H1 (cell line): ENCODE data around the gene TLE2. TPM values are rescaled to one million over a fixed set of nuclear protein-coding genes. Genes with fewer than 3 reads are reported as not detected.

ENCODE experiments used
- CTCF ChIA-PET: fragments of 300-600 bp; sonication (Branson Sonifier 250); formaldehyde crosslinking; loops from one replicate; lab custom pipeline; 2021; ENCODE audit not compliant: partially characterized antibody; lab: Charles Lee
- POLR2A ChIA-PET: fragments of 300-600 bp; sonication (Branson Sonifier 250); formaldehyde crosslinking; loops from one replicate; lab custom pipeline; 2021; ENCODE audit warnings: inconsistent platforms; ENCODE audit not compliant: partially characterized antibody; lab: Charles Lee
- DNase-seq, 2 experiments: peaks; one replicate each; pipeline versions ENCODE4 v3.0.0 to v3.0.0-alpha.2; 2010 to 2022; ENCODE audit warnings: low spot score in 2 of 2, low read depth in 1 of 2, mixed read lengths in 1 of 2
- FAIRE-seq: peaks from 2 replicates; lab custom pipeline; 2011; peaks lifted over from hg19 to GRCh38; lab: Jason Lieb, UNC
- H2AFZ ChIP-seq: 2 replicates; pipeline ENCODE4 v1.8.1; 2012; ENCODE audit warnings: low read length, inconsistent platforms
- H2AK5ac ChIP-seq: 2 replicates; pipeline ENCODE4 v1.6.1; 2013; ENCODE audit warnings: low read depth, low read length
- H2BK120ac ChIP-seq: replicated peaks from 2 replicates; pipeline ENCODE3; 2013; ENCODE audit warnings: low read depth, low read length, inconsistent platforms
- H2BK12ac ChIP-seq: 2 replicates; pipeline ENCODE4 v1.6.1; 2013; ENCODE audit warnings: low read depth, low read length
- H2BK15ac ChIP-seq: 2 replicates; pipeline ENCODE4 v1.6.1; 2013; ENCODE audit warnings: low read length
- H2BK20ac ChIP-seq: 2 replicates; pipeline ENCODE4 v1.6.1; 2013; ENCODE audit warnings: low read length
- H2BK5ac ChIP-seq: 2 replicates; pipeline ENCODE4 v1.6.1; 2013; ENCODE audit warnings: low read depth, low read length
- H3K14ac ChIP-seq: 2 replicates; pipeline ENCODE4 v1.6.1; 2013; ENCODE audit warnings: inconsistent platforms; ENCODE audit not compliant: insufficient read length
- H3K18ac ChIP-seq: 2 replicates; pipeline ENCODE4 v1.6.1; 2013; ENCODE audit warnings: low read length; ENCODE audit errors: extremely low read depth
- H3K23ac ChIP-seq: 2 replicates; pipeline ENCODE4 v1.6.1; 2013; ENCODE audit warnings: inconsistent platforms; ENCODE audit not compliant: insufficient read length
- H3K23me2 ChIP-seq: 2 replicates; pipeline ENCODE4 v1.6.1; 2013; ENCODE audit warnings: low read depth, low read length
- H3K27ac ChIP-seq: 2 replicates; pipeline ENCODE4 v1.6.1; 2011; ENCODE audit warnings: low read depth, low read length, inconsistent platforms
- H3K27me3 ChIP-seq, 4 experiments: replicated peaks in 1 of 4; 1 replicate in 1 of 4; 2 replicates in 3 of 4; pipeline versions ENCODE4 v1.6.1 to v1.8.1; 2011 to 2013; ENCODE audit warnings: low read length in 3 of 4, mild to moderate bottlenecking in 3 of 4, inconsistent platforms in 2 of 4, mixed read lengths in 2 of 4, moderate library complexity in 1 of 4; ENCODE audit not compliant: control insufficient read depth in 3 of 4, insufficient read depth in 3 of 4; ENCODE audit errors: extremely low read depth in 1 of 4
- H3K36me3 ChIP-seq, 4 experiments: 2 replicates each; pipeline versions ENCODE4 v1.6.1 to v1.8.1; 2011 to 2013; ENCODE audit warnings: mild to moderate bottlenecking in 4 of 4, low read length in 3 of 4, moderate library complexity in 2 of 4, control low read depth in 1 of 4, inconsistent platforms in 1 of 4; ENCODE audit not compliant: insufficient read depth in 4 of 4, control insufficient read depth in 2 of 4
- H3K4ac ChIP-seq: replicated peaks from 2 replicates; pipeline ENCODE3; 2013; ENCODE audit warnings: low read length, low read depth, mixed read lengths, inconsistent platforms; ENCODE audit not compliant: insufficient read length
- H3K4me1 ChIP-seq, 4 experiments: replicated peaks in 1 of 4; 1 replicate in 1 of 4; 2 replicates in 3 of 4; pipeline versions ENCODE4 v1.6.1 to v1.8.1; 2011 to 2013; ENCODE audit warnings: low read length in 3 of 4, inconsistent platforms in 2 of 4, mixed read lengths in 1 of 4; ENCODE audit not compliant: insufficient read depth in 4 of 4, control insufficient read depth in 3 of 4
- H3K4me2 ChIP-seq, 2 experiments: 2 replicates each; pipeline versions ENCODE4 v1.6.1 to v1.8.1; 2011 to 2013; ENCODE audit warnings: low read depth in 2 of 2, low read length in 2 of 2, control low read depth in 1 of 2, inconsistent platforms in 1 of 2, mild to moderate bottlenecking in 1 of 2; ENCODE audit not compliant: insufficient read depth in 1 of 2
- H3K4me3 ChIP-seq, 4 experiments: fragments of 200-600, 300-600 bp in 1 of 4; sonication (generic), shearing (Covaris generic), sonication (Bioruptor Twin) in 1 of 4; 2 replicates each; pipeline versions ENCODE4 v1.5.1 to v1.8.1; 2011 to 2016; ENCODE audit warnings: low read length in 4 of 4, low read depth in 3 of 4, control low read depth in 2 of 4, inconsistent platforms in 2 of 4, mild to moderate bottlenecking in 2 of 4, mixed read lengths in 1 of 4, moderate library complexity in 1 of 4; ENCODE audit not compliant: insufficient read depth in 2 of 4; ENCODE audit errors: extremely low read depth in 1 of 4
- H3K56ac ChIP-seq: replicated peaks from 2 replicates; pipeline ENCODE3; 2013; ENCODE audit warnings: low read depth, mild to moderate bottlenecking, mixed read lengths, low read length, inconsistent platforms; ENCODE audit not compliant: insufficient read length
- H3K79me1 ChIP-seq: 2 replicates; pipeline ENCODE4 v1.6.1; 2013; ENCODE audit warnings: low read depth, low read length, control low read depth
- H3K79me2 ChIP-seq, 2 experiments: 2 replicates each; pipeline versions ENCODE4 v1.6.1 to v1.8.1; 2012 to 2013; ENCODE audit warnings: low read length in 2 of 2, mild to moderate bottlenecking in 2 of 2, inconsistent platforms in 1 of 2; ENCODE audit not compliant: insufficient read depth in 2 of 2, control insufficient read depth in 1 of 2
- H3K9ac ChIP-seq, 4 experiments: replicated peaks in 1 of 4; 1 replicate in 1 of 4; 2 replicates in 3 of 4; pipeline versions ENCODE4 v1.6.1 to v1.8.1; 2011 to 2013; ENCODE audit warnings: low read depth in 3 of 4, low read length in 3 of 4, control low read depth in 2 of 4, mild to moderate bottlenecking in 2 of 4, moderate library complexity in 2 of 4, inconsistent platforms in 1 of 4; ENCODE audit errors: extremely low read depth in 1 of 4
- H3K9me3 ChIP-seq, 2 experiments: 2 replicates each; pipeline versions ENCODE4 v1.6.1 to v1.8.1; 2012 to 2013; ENCODE audit warnings: mild to moderate bottlenecking in 2 of 2, moderate library complexity in 2 of 2, control low read depth in 1 of 2, inconsistent platforms in 1 of 2, low read depth in 1 of 2, low read length in 1 of 2, mixed read lengths in 1 of 2; ENCODE audit not compliant: insufficient read depth in 2 of 2
- H4K20me1 ChIP-seq, 2 experiments: replicated peaks in 1 of 2; 2 replicates each; pipeline versions ENCODE3 to v1.8.1; 2011 to 2013; ENCODE audit warnings: inconsistent platforms in 2 of 2, low read length in 2 of 2, mild to moderate bottlenecking in 1 of 2; ENCODE audit not compliant: insufficient read depth in 2 of 2, control insufficient read depth in 1 of 2
- H4K5ac ChIP-seq: 2 replicates; pipeline ENCODE4 v1.6.1; 2013; ENCODE audit warnings: low read length, low read depth, mixed read lengths, inconsistent platforms; ENCODE audit not compliant: insufficient read length
- H4K8ac ChIP-seq: 2 replicates; pipeline ENCODE4 v1.8.0; 2013; ENCODE audit warnings: mild to moderate bottlenecking, moderate library complexity, low read length, inconsistent platforms; ENCODE audit not compliant: insufficient read depth; ENCODE audit errors: extremely low read depth
- H4K91ac ChIP-seq: replicated peaks from 2 replicates; pipeline ENCODE3; 2013; ENCODE audit warnings: low read length, mixed read lengths, inconsistent platforms; ENCODE audit not compliant: insufficient read length
- CTCF ChIP-seq, 3 experiments: IDR thresholded peaks; 1 replicate in 2 of 3; 2 replicates in 1 of 3; pipeline versions ENCODE4 v1.5.1 to v1.6.1; 2011; ENCODE audit warnings: low read length in 3 of 3, mild to moderate bottlenecking in 3 of 3, inconsistent platforms in 2 of 3, low read depth in 1 of 3, moderate library complexity in 1 of 3; ENCODE audit not compliant: insufficient read depth in 1 of 3; ENCODE audit errors: control extremely low read depth in 1 of 3
- HDAC2 ChIP-seq, 2 experiments: fragments of 300-600 bp in 1 of 2; sonication (generic) in 1 of 2; IDR thresholded peaks; 2 replicates each; pipeline ENCODE4 v1.6.1; 2011 to 2012; ENCODE audit warnings: low read depth in 2 of 2, low read length in 2 of 2, mild to moderate bottlenecking in 2 of 2, moderate library complexity in 2 of 2, borderline replicate concordance in 1 of 2, inconsistent platforms in 1 of 2
- HDAC6 ChIP-seq: IDR thresholded peaks from one replicate; pipeline ENCODE4 v1.7.1; 2012; ENCODE audit warnings: low read depth, mild to moderate bottlenecking, inconsistent platforms, low read length, moderate library complexity
- KDM1A ChIP-seq: fragments of 200-600, 300-600 bp; sonication (generic); IDR thresholded peaks from 2 replicates; pipeline ENCODE4 v1.7.1; 2016; ENCODE audit warnings: mild to moderate bottlenecking, low read length, borderline replicate concordance
- KDM4A ChIP-seq: IDR thresholded peaks from one replicate; pipeline ENCODE4 v1.7.1; 2012; ENCODE audit warnings: low read depth, mild to moderate bottlenecking, moderate library complexity, low read length, inconsistent platforms; ENCODE audit not compliant: severe bottlenecking
- SIRT6 ChIP-seq: IDR thresholded peaks from one replicate; pipeline ENCODE4 v1.7.1; 2012; ENCODE audit warnings: low read length, inconsistent platforms
- TAF7 ChIP-seq: optimal IDR thresholded peaks from 2 replicates; pipeline ENCODE3; 2011; ENCODE audit warnings: low read depth, mild to moderate bottlenecking, inconsistent platforms, low read length, moderate library complexity, borderline replicate concordance
- WGBS, 2 experiments: shearing (Covaris generic) in 1 of 2; methylation state at CpG; one replicate each; pipeline versions ENCODE4 v1.1.6 to v1.1.7; 2013 to 2015; ENCODE audit warnings: low lambda C conversion rate in 2 of 2, mixed read lengths in 2 of 2, inconsistent platforms in 1 of 2, low coverage in 1 of 2, missing lambda C conversion rate in 1 of 2; ENCODE audit not compliant: insufficient replicate concordance in 2 of 2, insufficient coverage in 1 of 2, insufficient read length in 1 of 2; ENCODE audit errors: extremely low coverage in 1 of 2, missing lambda C conversion rate in 1 of 2; 5-methylcytosine and 5-hydroxymethylcytosine counted together
- polyA plus RNA-seq, 7 experiments: library from polyadenylated mRNA; depleted of rRNA in 3 of 7; stranded (reverse) in 5 of 7; unstranded in 2 of 7; fragments of >200 nt in 5 of 7; fragments of 200-250 nt in 2 of 7; gene quantifications; 1 replicate in 5 of 7; 2 replicates in 1 of 7; 4 replicates in 1 of 7; pipeline versions ENCODE4 v1.2.1 to v1.2.3, GENCODE V29; 2011 to 2013; ENCODE audit warnings: missing spikeins in 2 of 7, mixed read lengths in 2 of 7
- total RNA-seq: library from RNA; stranded (reverse); fragmentation: NEBNext Ultra II Directional; extraction: Animal tissue kit (Norgen Biotek cat#: 25700); gene quantifications from 2 replicates; pipeline ENCODE4 v1.2.1, GENCODE V29; 2021

Gene TLE2
- total and polyA plus RNA-seq, 2 of the 8 experiments (the other 6 are each of a cell fraction or from before 2014, with no cell fraction given), result 8.0 to 11.5 TPM

DNA sequence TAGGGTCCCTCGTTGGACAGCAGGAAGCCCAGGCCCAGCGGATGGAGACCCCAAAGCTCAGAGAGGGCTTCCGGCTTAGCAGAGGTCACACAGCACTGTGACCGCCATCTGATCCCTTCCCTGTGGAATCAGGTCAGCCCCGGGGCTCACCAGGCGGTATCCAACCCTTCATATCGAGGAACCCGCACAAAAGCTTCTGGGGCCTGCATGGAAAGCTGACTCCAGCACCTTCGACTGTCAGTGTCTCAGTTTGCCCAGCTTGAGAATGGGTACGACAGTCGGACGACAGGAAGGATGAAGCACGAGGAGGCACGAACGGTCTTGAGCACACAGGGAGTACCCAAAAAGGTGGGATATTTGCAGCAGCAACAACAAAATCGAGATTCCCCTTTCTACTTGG is 30.6 kb upstream of the TLE2 start:
- Histone ChIP-seq H2BK15ac (peak overlapping the region; percentile 12; the same call in 1 of the 2 replicates), H3K9ac (no peak overlapping the region), H2BK20ac (no peak overlapping the region), H3K14ac (no peak overlapping the region), H4K91ac (no peak overlapping the region), H3K56ac (no peak overlapping the region), H2AK5ac (no peak overlapping the region), H3K79me2 (peaks cover 0 to 4% of the 10 kb centered on the region in 2 experiments; a peak in 1 of 4 replicates), H3K36me3 (peaks cover 0 to 27% (median 7%) of the 10 kb centered on the region in 4 experiments; a peak in 4 of 8 replicates), H2AFZ (no peak overlapping the region), H3K4ac (no peak overlapping the region), H2BK5ac (no peak overlapping the region), H3K23me2 (peaks cover 2% of the 10 kb centered on the region; the same call in 1 of the 2 replicates), H3K27me3 (peaks cover 0 to 3% (median 0%) of the 10 kb centered on the region in 4 experiments; a peak in 2 of 7 replicates), H4K20me1 (peaks cover 5 to 15% of the 10 kb centered on the region in 2 experiments), H3K18ac (no peak overlapping the region), H3K27ac (no peak overlapping the region), H4K5ac (no peak overlapping the region), H3K4me2 (no peak overlapping the region), H2BK120ac (no peak overlapping the region), H3K9me3 (no peaks in the 10 kb centered on the region), H3K23ac (no peak overlapping the region), H4K8ac (no peak overlapping the region; the same call in 1 of the 2 replicates), H3K4me3 (no peak overlapping the region), H3K4me1 (peaks cover 3 to 31% (median 20%) of the 10 kb centered on the region in 4 experiments), H3K79me1 (peaks cover 2% of the 10 kb centered on the region; the same call in 1 of the 2 replicates), H2BK12ac (no peak overlapping the region)
- WGBS, 2 experiments, result 90% methylated on average over 14 of the region's 16 CpGs; no CpG with 5 or more reads in 1 of the 2 experiments
- POLR2A ChIA-PET, result interaction anchor here (1.1 to 2.4 kb wide), 3 partner anchors 12 to 24 kb away, joined by 3 to 7 read pairs (median 3); no protein-coding TSS in a partner anchor
- CTCF ChIA-PET, result interaction anchor here (0.6 to 2.0 kb wide), 5 partner anchors 21 to 107 kb away, joined by 3 to 5 read pairs (median 4); no protein-coding TSS in a partner anchor
- TF ChIP-seq KDM4A, result no peak
- TF ChIP-seq CTCF (IDR thresholded peaks at IDR 0.05; ENCODE audit: control extremely low read depth in 1 of 3, insufficient read depth in 1 of 3, low read depth in 1 of 3, low read length in 3 of 3), result no peak
- TF ChIP-seq HDAC2 (IDR thresholded peaks at IDR 0.05; ENCODE audit: borderline replicate concordance in 1 of 2, low read depth in 2 of 2, low read length in 2 of 2), result peak in 1 of 2 experiments; percentile 63; a peak in 1 of 4 replicates
- no peak for TF ChIP-seq SIRT6
- TF ChIP-seq HDAC6, result no peak
- TF ChIP-seq KDM1A, result peak; percentile 90; the same call in 1 of the 2 replicates
- TF ChIP-seq TAF7, result no peak
- no peak for DNase-seq
- no peak for FAIRE-seq
